HepG2 (cell line): ENCODE results near the gene EVA1A. TPM values are rescaled to one million over a fixed set of nuclear protein-coding genes. Genes with fewer than 3 reads are reported as not detected.

Experiments
- CC2D1A ChIP-seq: sonication (generic); formaldehyde crosslinking; IDR thresholded peaks from 2 replicates; pipeline ENCODE4 v1.8.1; 2023; ENCODE audit warnings: mild to moderate bottlenecking, missing genetic modification reagents
- MYPOP ChIP-seq: sonication (generic); formaldehyde crosslinking; IDR thresholded peaks from 2 replicates; pipeline ENCODE4 v1.8.1; 2023; ENCODE audit warnings: mild to moderate bottlenecking, moderate library complexity, missing genetic modification reagents
- PREB ChIP-seq: sonication (generic); formaldehyde crosslinking; IDR thresholded peaks from 2 replicates; pipeline ENCODE4 v1.4.0; 2020; ENCODE audit warnings: missing genetic modification reagents
- RFX5 ChIP-seq: IDR thresholded peaks from 2 replicates; pipeline ENCODE4 v1.6.1; 2011; ENCODE audit warnings: low read depth, low read length, improper control_type of control experiment
- RFXANK ChIP-seq: IDR thresholded peaks from 2 replicates; pipeline ENCODE4 v1.6.1; 2016
- SAP130 ChIP-seq: IDR thresholded peaks from 2 replicates; pipeline ENCODE4 v1.6.1; 2016; ENCODE audit warnings: low read depth
- SIN3B ChIP-seq: fragments of 150-350 bp; IDR thresholded peaks from 2 replicates; pipeline ENCODE4 v1.6.1; 2014; ENCODE audit warnings: low read length
- SMAD1 ChIP-seq: sonication (generic); formaldehyde crosslinking; IDR thresholded peaks from 2 replicates; pipeline ENCODE4 v1.4.0; 2020; ENCODE audit warnings: missing genetic modification reagents, low read depth, mild to moderate bottlenecking, borderline replicate concordance
- TP53 ChIP-seq: sonication (generic); formaldehyde crosslinking; conservative IDR thresholded peaks from 2 replicates; pipeline ENCODE4 v1.4.0; 2020; ENCODE audit warnings: missing genetic modification reagents
- ZEB1 ChIP-seq: IDR thresholded peaks from 2 replicates; pipeline ENCODE4 v1.6.1; 2012; ENCODE audit warnings: mild to moderate bottlenecking, low read depth, inconsistent platforms; ENCODE audit not compliant: insufficient replicate concordance
- ZFP90 ChIP-seq: sonication (generic); formaldehyde crosslinking; IDR thresholded peaks from 2 replicates; pipeline ENCODE4 v1.8.0; 2022; ENCODE audit warnings: missing genetic modification reagents, mild to moderate bottlenecking, inconsistent platforms, borderline replicate concordance
- ZNF382 ChIP-seq: sonication (generic); formaldehyde crosslinking; IDR thresholded peaks from 2 replicates; pipeline ENCODE4 v1.5.0; 2020; ENCODE audit warnings: missing genetic modification reagents, mild to moderate bottlenecking, borderline replicate concordance
- ZNF513 ChIP-seq: sonication (generic); formaldehyde crosslinking; conservative IDR thresholded peaks from 2 replicates; pipeline ENCODE4 v1.5.0; 2020; ENCODE audit warnings: missing genetic modification reagents
- ZNF75D ChIP-seq: sonication (generic); formaldehyde crosslinking; IDR thresholded peaks from 2 replicates; pipeline ENCODE4 v1.8.1; 2023; ENCODE audit warnings: missing genetic modification reagents, mild to moderate bottlenecking, borderline replicate concordance
- ZNF841 ChIP-seq: sonication (generic); formaldehyde crosslinking; IDR thresholded peaks from 2 replicates; pipeline ENCODE4 v1.8.1; 2023; ENCODE audit warnings: missing genetic modification reagents, borderline replicate concordance
- polyA plus RNA-seq, 8 experiments: library from polyadenylated mRNA; depleted of rRNA in 3 of 8; stranded (reverse) in 7 of 8; unstranded in 1 of 8; fragments of >200 nt; fragmentation: Illumina TruSeq in 4 of 8; extraction: Trizol in 4 of 8; gene quantifications; 2 replicates each; pipeline versions ENCODE4 v1.2.1 to v1.2.3, GENCODE V29; 2011 to 2016; ENCODE audit warnings: low read depth in 4 of 8, missing spikeins in 1 of 8, mixed read lengths in 1 of 8; ENCODE audit not compliant: insufficient read depth in 1 of 8
- total RNA-seq, 5 experiments: library from RNA; depleted of rRNA; stranded (reverse); fragments of >200 nt; fragmentation: Illumina TruSeq; extraction: Trizol; gene quantifications; 2 replicates each; pipeline ENCODE4 v1.2.3, GENCODE V29; 2016; ENCODE audit warnings: low read depth in 1 of 5
- TF ChIP-seq, protein P1 (sequence below): sonication (generic); formaldehyde crosslinking; IDR thresholded peaks from 2 replicates; pipeline ENCODE4 v1.4.0; 2020; ENCODE audit warnings: mild to moderate bottlenecking, missing genetic modification reagents
- TF ChIP-seq, protein P2 (sequence below): sonication (generic); formaldehyde crosslinking; IDR thresholded peaks from 2 replicates; pipeline ENCODE4 v1.5.0; 2020; ENCODE audit warnings: mild to moderate bottlenecking, missing genetic modification reagents, moderate library complexity

Gene EVA1A
- total and polyA plus RNA-seq, 2 of the 13 experiments (the other 11 are each of a cell fraction or from before 2014, with no cell fraction given), result 57.5 to 57.8 TPM

DNA sequence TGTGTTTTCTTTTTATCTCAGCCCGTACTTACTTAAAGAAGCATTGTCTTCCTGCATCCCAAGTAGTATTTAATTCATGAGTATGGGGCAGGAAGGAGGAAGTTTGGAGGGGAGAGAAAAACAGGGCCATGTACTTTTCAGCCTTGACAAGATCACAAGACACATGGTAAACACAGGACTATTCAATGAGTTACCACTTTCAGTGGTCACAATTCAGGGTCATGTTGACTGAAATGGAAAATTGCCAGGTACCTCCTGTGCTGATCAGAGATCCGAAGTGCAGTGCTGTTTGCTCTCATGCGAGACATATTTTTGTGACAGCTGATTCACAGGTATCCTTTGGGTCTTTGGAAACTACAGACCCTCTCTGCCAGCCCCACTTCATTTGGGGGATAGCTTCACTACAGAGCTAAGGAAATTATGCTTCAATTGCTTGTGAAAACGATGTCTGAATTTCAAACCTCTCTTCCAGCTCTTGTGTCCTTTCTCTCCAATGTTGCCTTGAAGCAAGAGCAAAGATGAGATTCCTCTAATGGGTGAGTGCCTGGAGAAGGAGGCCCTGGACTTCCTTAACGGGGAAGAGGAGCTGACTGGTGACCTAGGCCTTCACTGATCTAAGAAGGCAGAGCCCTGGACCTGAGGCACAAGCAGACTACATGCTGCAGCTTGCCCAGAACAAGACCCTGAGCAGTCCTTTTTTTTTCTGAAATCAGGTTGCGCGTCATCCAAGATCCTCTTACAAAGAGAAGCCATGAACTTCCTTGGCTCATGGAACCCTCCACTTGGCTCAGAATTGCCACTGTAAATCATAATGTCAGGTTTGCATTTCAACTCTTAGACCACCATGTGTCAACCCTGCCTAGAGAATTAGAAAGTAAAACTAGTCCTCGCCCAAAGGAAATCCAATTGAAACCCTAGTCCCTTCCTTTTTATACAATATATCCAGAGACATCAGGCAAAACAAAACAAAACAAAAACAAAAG, 44.1 kb downstream of the EVA1A start (continued):
- TF ChIP-seq ZNF382 (CRISPR knock-in tag) (no peak), ZNF841 (CRISPR knock-in tag) (no peak), MYPOP (CRISPR knock-in tag) (peak; percentile 83), RFX5 (no peak), SMAD1 (no peak), TP53 (CRISPR knock-in tag) (0 out of 2 replicates have a peak, but pooled peaks have one; percentile 82), RFXANK (CRISPR knock-in tag) (peak; percentile 52; the same call in 1 of the 2 replicates), SIN3B (no peak), SAP130 (peak; percentile 97), ZFP90 (CRISPR knock-in tag) (peak; percentile 79; the same call in 1 of the 2 replicates), ZNF75D (CRISPR knock-in tag) (no peak), CC2D1A (CRISPR knock-in tag) (peak; percentile 91; the same call in 1 of the 2 replicates), ZNF513 (no peak), ZEB1 (peak; percentile 92), PREB (CRISPR knock-in tag) (no peak)
- TF ChIP-seq, protein P1, sequence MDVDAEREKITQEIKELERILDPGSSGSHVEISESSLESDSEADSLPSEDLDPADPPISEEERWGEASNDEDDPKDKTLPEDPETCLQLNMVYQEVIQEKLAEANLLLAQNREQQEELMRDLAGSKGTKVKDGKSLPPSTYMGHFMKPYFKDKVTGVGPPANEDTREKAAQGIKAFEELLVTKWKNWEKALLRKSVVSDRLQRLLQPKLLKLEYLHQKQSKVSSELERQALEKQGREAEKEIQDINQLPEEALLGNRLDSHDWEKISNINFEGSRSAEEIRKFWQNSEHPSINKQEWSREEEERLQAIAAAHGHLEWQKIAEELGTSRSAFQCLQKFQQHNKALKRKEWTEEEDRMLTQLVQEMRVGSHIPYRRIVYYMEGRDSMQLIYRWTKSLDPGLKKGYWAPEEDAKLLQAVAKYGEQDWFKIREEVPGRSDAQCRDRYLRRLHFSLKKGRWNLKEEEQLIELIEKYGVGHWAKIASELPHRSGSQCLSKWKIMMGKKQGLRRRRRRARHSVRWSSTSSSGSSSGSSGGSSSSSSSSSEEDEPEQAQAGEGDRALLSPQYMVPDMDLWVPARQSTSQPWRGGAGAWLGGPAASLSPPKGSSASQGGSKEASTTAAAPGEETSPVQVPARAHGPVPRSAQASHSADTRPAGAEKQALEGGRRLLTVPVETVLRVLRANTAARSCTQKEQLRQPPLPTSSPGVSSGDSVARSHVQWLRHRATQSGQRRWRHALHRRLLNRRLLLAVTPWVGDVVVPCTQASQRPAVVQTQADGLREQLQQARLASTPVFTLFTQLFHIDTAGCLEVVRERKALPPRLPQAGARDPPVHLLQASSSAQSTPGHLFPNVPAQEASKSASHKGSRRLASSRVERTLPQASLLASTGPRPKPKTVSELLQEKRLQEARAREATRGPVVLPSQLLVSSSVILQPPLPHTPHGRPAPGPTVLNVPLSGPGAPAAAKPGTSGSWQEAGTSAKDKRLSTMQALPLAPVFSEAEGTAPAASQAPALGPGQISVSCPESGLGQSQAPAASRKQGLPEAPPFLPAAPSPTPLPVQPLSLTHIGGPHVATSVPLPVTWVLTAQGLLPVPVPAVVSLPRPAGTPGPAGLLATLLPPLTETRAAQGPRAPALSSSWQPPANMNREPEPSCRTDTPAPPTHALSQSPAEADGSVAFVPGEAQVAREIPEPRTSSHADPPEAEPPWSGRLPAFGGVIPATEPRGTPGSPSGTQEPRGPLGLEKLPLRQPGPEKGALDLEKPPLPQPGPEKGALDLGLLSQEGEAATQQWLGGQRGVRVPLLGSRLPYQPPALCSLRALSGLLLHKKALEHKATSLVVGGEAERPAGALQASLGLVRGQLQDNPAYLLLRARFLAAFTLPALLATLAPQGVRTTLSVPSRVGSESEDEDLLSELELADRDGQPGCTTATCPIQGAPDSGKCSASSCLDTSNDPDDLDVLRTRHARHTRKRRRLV, result no peak
- TF ChIP-seq, protein P2, sequence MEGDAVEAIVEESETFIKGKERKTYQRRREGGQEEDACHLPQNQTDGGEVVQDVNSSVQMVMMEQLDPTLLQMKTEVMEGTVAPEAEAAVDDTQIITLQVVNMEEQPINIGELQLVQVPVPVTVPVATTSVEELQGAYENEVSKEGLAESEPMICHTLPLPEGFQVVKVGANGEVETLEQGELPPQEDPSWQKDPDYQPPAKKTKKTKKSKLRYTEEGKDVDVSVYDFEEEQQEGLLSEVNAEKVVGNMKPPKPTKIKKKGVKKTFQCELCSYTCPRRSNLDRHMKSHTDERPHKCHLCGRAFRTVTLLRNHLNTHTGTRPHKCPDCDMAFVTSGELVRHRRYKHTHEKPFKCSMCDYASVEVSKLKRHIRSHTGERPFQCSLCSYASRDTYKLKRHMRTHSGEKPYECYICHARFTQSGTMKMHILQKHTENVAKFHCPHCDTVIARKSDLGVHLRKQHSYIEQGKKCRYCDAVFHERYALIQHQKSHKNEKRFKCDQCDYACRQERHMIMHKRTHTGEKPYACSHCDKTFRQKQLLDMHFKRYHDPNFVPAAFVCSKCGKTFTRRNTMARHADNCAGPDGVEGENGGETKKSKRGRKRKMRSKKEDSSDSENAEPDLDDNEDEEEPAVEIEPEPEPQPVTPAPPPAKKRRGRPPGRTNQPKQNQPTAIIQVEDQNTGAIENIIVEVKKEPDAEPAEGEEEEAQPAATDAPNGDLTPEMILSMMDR (CRISPR knock-in tag), result no peak
